MCF 10A (cell line): ENCODE data around the gene ASCC1. TPM values are rescaled to one million over a fixed set of nuclear protein-coding genes. Genes with fewer than 3 reads are reported as not detected.
A peak's percentile ranks its signal among the peaks of the same experiment; 100 is the strongest.

ENCODE experiments used
- BruUV-seq: library from RNA; stranded (reverse); fragments of 400-500 nt; replicated peaks from 2 replicates; lab custom pipeline; 2021; lab: Mats Ljungman, UMichigan
- CTCF ChIA-PET: fragments of 300-600 bp; sonication (Branson Sonifier 250); formaldehyde crosslinking; extraction: SDS; loops from one replicate; lab custom pipeline; 2021; ENCODE audit warnings: antibody characterized with exemption, inconsistent platforms; lab: Yijun Ruan, JAX
- POLR2A ChIA-PET: fragments of 300-600, 350-650 bp; sonication (Branson Sonifier 250); formaldehyde crosslinking; extraction: SDS; loops from one replicate; lab custom pipeline; 2020; ENCODE audit warnings: antibody characterized with exemption, inconsistent platforms; lab: Yijun Ruan, JAX
- DNase-seq: peaks from one replicate; pipeline ENCODE4 v3.0.0-alpha.2; 2018; ENCODE audit not compliant: unreplicated experiment
- H3K27ac Mint-ChIP-seq: one replicate; pipeline ENCODE4 v1.8.0; 2022; ENCODE audit warnings: mild to moderate bottlenecking, low read depth, mixed read lengths; ENCODE audit not compliant: unreplicated experiment
- H3K27me3 Mint-ChIP-seq: one replicate; pipeline ENCODE4 v1.8.0; 2022; ENCODE audit warnings: mixed read lengths; ENCODE audit not compliant: insufficient read depth, unreplicated experiment
- H3K36me3 Mint-ChIP-seq: one replicate; pipeline ENCODE4 v1.8.0; 2022; ENCODE audit warnings: mild to moderate bottlenecking, moderate library complexity, mixed read lengths; ENCODE audit not compliant: insufficient read depth, unreplicated experiment
- H3K4me1 Mint-ChIP-seq: one replicate; pipeline ENCODE4 v1.8.0; 2022; ENCODE audit warnings: mixed read lengths; ENCODE audit not compliant: insufficient read depth, unreplicated experiment
- H3K4me3 Mint-ChIP-seq: one replicate; pipeline ENCODE4 v1.8.0; 2022; ENCODE audit warnings: mild to moderate bottlenecking, moderate library complexity, mixed read lengths; ENCODE audit not compliant: unreplicated experiment
- H3K9me3 Mint-ChIP-seq: one replicate; pipeline ENCODE4 v1.8.0; 2022; ENCODE audit warnings: mixed read lengths; ENCODE audit not compliant: unreplicated experiment
- CTCF ChIP-seq: fragments of 200-600 bp; IDR thresholded peaks from one replicate; pipeline ENCODE4 v1.8.0; 2022; ENCODE audit warnings: antibody characterized with exemption, mild to moderate bottlenecking; ENCODE audit not compliant: unreplicated experiment
- intact Hi-C: fragments of 100-400 bp; cut with micrococcal nuclease; formaldehyde crosslinking; loops from 2 replicates; pipeline ENCODE4 v1.14.1; 2022
- total RNA-seq: library from RNA; stranded (reverse); gene quantifications from 2 replicates; pipeline ENCODE4 v1.2.3, GENCODE V29; 2022

The ASCC1 gene
- total RNA-seq, 1 experiment from 2014 or later, result 26.3 TPM

- H3K36me3 Mint-ChIP-seq, result peaks cover 34% of the 10 kb centered on the region
- H3K4me3 Mint-ChIP-seq, result no peak overlapping the region
- DNase-seq, result no peak
- CTCF ChIA-PET, result no interaction called here
- no peaks in the 10 kb centered on the region for H3K9me3 Mint-ChIP-seq
- H3K27me3 Mint-ChIP-seq, result no peaks in the 10 kb centered on the region
- POLR2A ChIA-PET, result no interaction called here
- TF ChIP-seq CTCF, result no peak
- intact Hi-C loops, result no loop called here
- BruUV-seq, result no TSS peak
- H3K27ac Mint-ChIP-seq, result no peak overlapping the region
- peaks cover 14% of the 10 kb centered on the region for H3K4me1 Mint-ChIP-seq
These were observed 117.7 kb downstream of the ASCC1 start for GRCh38 chr10:72098301-72098835.

GRCh38 chr10:72097448-72098300 lies 118.4 kb downstream of the ASCC1 start:
- intact Hi-C loops, result no loop called here
- Mint-ChIP-seq H3K4me3 (no peak overlapping the region), H3K9me3 (no peaks in the 10 kb centered on the region), H3K4me1 (peaks cover 14% of the 10 kb centered on the region), H3K27me3 (no peaks in the 10 kb centered on the region), H3K27ac (no peak overlapping the region), H3K36me3 (peaks cover 34% of the 10 kb centered on the region)
- CTCF ChIA-PET, result interaction anchor here (0.6 to 0.7 kb wide), 2 partner anchors 201 to 359 kb away, joined by 3 read pairs; no protein-coding TSS in a partner anchor
- no TSS peak for BruUV-seq
- peak; percentile 39 for DNase-seq
- POLR2A ChIA-PET, result no interaction called here
- no peak for TF ChIP-seq CTCF

GRCh38 chr10:72096115-72097000 lies 119.7 kb downstream of the ASCC1 start:
- ChIA-PET CTCF (no interaction called here), POLR2A (interaction anchor here (0.7 kb wide), 1 partner anchor 134 kb away, joined by 3 read pairs; no protein-coding TSS in a partner anchor)
- DNase-seq, result no peak
- Mint-ChIP-seq H3K4me1 (peaks cover 14% of the 10 kb centered on the region), H3K27me3 (no peaks in the 10 kb centered on the region), H3K27ac (no peak overlapping the region), H3K4me3 (no peak overlapping the region), H3K36me3 (peaks cover 34% of the 10 kb centered on the region), H3K9me3 (no peaks in the 10 kb centered on the region)
- intact Hi-C loops, result no loop called here
- TF ChIP-seq CTCF, result no peak
- TSS peak; percentile 74 for BruUV-seq
